Neural cell (in vitro differentiated cells): ENCODE data around the gene GYS2.

Experiments used
- POLR2AphosphoS5 ChIP-seq: IDR thresholded peaks from 2 replicates; pipeline ENCODE4 v1.6.1; 2012
- TF ChIP-seq, protein P1 (sequence below): fragments of 450-650 bp; IDR thresholded peaks from 2 replicates; pipeline ENCODE4 v1.5.1; 2014; ENCODE audit warnings: antibody characterized with exemption, mild to moderate bottlenecking, moderate library complexity; ENCODE audit not compliant: poor library complexity, severe bottlenecking
- TF ChIP-seq, protein P2 (sequence below): IDR thresholded peaks from 2 replicates; pipeline ENCODE4 v1.6.1; 2012; ENCODE audit warnings: borderline replicate concordance

DNA sequence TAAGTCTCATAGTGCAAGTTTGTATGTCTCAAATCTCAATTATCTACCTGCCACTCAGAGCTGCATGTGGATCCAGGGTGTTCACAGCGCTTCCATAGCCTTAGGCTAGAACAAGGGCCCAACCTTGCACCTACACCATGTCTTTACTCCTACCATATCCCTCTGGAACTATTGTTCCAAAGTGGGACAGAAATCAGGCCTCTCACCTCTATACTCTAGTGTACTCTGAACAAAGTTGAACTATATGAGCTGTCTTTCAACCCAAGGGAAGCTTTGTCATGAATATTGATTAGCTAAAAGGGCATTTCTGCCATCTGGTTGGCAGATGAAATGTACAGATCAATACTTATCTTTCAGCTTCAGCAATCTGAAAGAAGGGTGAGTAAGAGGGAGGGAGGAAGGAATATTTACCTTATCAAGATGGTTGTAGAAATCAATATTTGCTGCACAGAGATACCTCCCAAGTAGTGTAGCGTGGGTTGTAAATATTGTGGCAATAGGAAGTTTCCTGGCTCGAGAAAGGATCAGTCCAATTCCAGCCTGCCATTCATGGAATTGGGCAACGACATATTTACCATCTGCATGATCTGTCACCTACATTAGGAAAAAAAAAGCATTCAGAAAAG is 30.8 kb downstream of the GYS2 start:
- TF ChIP-seq, protein P1, sequence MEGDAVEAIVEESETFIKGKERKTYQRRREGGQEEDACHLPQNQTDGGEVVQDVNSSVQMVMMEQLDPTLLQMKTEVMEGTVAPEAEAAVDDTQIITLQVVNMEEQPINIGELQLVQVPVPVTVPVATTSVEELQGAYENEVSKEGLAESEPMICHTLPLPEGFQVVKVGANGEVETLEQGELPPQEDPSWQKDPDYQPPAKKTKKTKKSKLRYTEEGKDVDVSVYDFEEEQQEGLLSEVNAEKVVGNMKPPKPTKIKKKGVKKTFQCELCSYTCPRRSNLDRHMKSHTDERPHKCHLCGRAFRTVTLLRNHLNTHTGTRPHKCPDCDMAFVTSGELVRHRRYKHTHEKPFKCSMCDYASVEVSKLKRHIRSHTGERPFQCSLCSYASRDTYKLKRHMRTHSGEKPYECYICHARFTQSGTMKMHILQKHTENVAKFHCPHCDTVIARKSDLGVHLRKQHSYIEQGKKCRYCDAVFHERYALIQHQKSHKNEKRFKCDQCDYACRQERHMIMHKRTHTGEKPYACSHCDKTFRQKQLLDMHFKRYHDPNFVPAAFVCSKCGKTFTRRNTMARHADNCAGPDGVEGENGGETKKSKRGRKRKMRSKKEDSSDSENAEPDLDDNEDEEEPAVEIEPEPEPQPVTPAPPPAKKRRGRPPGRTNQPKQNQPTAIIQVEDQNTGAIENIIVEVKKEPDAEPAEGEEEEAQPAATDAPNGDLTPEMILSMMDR, result no peak
- TF ChIP-seq, protein P2, sequence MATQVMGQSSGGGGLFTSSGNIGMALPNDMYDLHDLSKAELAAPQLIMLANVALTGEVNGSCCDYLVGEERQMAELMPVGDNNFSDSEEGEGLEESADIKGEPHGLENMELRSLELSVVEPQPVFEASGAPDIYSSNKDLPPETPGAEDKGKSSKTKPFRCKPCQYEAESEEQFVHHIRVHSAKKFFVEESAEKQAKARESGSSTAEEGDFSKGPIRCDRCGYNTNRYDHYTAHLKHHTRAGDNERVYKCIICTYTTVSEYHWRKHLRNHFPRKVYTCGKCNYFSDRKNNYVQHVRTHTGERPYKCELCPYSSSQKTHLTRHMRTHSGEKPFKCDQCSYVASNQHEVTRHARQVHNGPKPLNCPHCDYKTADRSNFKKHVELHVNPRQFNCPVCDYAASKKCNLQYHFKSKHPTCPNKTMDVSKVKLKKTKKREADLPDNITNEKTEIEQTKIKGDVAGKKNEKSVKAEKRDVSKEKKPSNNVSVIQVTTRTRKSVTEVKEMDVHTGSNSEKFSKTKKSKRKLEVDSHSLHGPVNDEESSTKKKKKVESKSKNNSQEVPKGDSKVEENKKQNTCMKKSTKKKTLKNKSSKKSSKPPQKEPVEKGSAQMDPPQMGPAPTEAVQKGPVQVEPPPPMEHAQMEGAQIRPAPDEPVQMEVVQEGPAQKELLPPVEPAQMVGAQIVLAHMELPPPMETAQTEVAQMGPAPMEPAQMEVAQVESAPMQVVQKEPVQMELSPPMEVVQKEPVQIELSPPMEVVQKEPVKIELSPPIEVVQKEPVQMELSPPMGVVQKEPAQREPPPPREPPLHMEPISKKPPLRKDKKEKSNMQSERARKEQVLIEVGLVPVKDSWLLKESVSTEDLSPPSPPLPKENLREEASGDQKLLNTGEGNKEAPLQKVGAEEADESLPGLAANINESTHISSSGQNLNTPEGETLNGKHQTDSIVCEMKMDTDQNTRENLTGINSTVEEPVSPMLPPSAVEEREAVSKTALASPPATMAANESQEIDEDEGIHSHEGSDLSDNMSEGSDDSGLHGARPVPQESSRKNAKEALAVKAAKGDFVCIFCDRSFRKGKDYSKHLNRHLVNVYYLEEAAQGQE, result no peak
- TF ChIP-seq POLR2AphosphoS5, result no peak
